ENCODE data around the gene ARHGEF25.
"Not testable (repeated sequence)": the region's sequence is repeated elsewhere in the genome, so short reads cannot be mapped to it uniquely, and the experiment has no call there.

The ARHGEF25 gene

GRCh38 chr12:57609101-57609780, 2.0 kb upstream of the ARHGEF25 start:
- no peak for DNase-seq (ENCODE audit: low spot score)

DNA sequence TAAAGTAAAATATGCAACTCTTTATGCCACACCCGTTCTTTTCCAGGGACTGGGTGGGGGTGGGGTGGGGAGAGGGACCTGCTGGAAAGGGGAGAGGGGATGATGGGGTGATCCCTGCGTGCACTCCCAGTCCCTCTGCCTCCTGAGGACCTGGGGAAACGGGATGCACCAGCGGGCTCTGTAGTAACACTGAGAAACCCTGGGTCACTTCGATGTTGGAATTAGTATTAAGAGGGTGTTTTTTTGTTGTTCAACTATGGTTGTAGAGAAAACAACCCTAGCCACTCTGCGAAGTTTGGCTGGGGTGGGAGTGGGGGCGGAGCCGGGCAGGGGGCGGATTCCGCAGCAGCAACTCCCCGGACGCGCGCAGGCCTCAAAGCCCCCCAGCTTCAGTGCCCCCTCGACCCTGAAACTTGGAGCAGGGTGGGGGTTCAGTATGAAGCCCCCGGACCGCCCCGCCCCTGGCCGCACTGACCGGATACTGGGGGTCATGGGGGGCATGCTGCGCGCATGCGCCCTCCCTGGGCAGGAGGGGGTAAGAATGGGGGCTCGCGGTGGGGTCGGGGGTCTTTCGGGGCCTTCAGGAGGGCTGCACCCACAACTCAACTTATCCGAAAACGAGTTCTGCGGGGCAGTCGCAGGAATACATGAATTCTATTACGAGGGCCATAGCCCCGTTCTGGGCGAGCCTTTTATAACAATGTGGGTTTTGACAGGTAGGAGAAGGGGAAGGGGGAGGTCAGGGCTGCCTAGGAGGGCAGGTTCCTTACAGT, 1.3 kb upstream of the ARHGEF25 start:
- DNase-seq (ENCODE audit: low spot score): no peak

- no peak for DNase-seq (ENCODE audit: low spot score)
Observed at GRCh38 chr12:57610554-57611107, 604 bp upstream of the ARHGEF25 start.

- no peak for DNase-seq (ENCODE audit: low spot score)
Observed at GRCh38 chr12:57611827-57612710, 834 bp downstream of the ARHGEF25 start.

DNA sequence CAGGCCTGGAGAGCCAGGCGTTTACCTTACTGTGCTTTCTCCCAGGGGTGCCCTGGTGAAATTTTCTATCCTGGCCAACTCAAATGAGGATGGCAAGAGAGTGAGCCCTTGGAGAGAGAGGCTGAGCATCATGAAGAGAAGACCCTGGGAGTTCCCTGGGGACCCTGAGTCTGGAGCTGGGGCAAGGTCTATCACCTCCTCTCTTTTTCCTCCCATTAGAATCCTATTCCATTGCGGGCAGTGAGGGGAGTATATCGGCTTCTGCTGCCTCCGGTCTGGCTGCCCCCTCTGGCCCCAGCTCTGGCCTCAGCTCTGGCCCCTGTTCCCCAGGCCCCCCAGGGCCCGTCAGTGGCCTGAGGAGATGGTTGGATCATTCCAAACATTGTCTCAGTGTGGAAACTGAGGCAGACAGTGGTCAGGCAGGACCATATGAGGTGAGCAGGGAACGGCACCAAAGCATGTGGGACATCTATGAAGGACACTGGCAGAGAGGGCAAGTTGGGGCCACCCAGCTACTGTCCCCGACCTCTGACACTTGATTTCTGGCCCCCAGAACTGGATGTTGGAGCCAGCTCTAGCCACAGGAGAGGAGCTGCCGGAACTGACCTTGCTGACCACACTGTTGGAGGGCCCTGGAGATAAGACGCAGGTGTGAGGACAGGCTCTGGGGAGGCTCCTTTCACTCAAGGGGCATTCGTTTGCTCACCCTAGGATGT, 1.6 kb downstream of the ARHGEF25 start:
- no peak for DNase-seq (ENCODE audit: low spot score)

DNA sequence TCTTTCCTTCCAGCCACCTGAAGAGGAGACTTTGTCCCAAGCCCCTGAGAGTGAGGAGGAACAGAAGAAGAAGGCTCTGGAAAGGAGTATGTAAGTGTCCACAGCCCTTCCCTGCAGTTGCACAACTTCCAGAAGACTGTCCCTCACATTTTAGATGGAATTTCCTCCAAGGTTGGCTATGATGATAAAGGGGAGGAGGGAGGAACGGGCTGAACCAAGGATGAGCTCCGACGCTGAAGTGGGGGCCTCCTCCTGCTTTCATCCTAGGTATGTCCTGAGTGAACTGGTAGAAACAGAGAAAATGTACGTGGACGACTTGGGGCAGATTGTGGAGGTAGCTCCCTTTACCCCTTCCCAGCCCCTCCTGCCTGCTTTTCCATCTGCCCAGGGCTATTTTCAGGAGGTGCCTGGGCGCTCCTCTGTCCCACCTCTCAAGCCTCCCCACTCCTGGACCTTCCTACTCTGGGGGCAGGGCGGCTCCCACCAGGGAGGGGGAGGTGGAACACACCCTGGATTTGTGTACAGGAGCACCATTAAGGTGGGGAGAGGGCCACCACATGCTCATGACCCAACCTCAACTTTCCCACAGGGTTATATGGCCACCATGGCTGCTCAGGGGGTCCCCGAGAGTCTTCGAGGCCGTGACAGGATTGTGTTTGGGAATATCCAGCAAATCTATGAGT, 2.3 kb downstream of the ARHGEF25 start:
- DNase-seq (ENCODE audit: low spot score): no peak

GRCh38 chr12:57614178-57614947, 3.1 kb downstream of the ARHGEF25 start:
- DNase-seq (ENCODE audit: low spot score): peak; percentile 32

- no peak for DNase-seq (ENCODE audit: low spot score)
Observed at GRCh38 chr12:57614948-57615500, 3.8 kb downstream of the ARHGEF25 start.

DNA sequence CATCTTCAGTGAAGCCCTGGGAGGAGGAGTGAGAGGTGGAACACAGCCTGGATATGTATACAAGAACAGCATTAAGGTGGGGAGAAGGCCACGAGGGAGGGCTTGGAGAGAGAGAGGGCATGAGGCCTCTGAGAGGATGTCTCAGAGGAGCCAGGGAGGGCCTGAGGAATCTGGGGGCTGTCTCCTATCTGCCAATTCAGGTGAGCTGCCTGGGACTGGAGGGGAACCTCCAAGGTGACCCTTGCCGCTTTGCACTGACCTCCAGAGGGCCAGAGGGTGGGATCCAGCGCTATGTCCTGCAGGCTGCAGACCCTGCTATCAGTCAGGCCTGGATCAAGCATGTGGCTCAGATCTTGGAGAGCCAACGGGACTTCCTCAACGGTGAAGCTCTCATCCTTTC, 4.4 kb downstream of the ARHGEF25 start:
- DNase-seq (ENCODE audit: low spot score): no peak

- no peak for DNase-seq (ENCODE audit: low spot score)
Observed at GRCh38 chr12:57616383-57617101, 5.3 kb downstream of the ARHGEF25 start.

DNA sequence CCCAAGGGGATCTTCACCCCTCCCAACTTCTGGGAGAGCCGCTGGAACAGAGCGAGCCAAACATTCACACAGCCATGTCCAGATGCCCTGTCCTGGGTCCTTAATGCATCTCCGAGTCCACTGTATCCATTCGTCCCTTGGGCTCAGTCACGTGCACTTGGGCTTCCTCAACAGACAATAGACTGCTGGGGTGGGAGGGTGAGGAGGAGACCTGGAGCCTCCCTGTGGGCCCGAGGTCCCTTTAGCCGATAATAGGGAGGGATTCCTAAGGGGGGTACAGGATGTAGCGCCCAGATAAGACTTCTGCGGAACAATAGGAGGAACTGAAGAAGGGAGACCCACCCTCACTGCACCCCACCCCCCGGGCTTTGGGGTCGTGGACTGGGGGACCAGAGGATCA, 6.7 kb downstream of the ARHGEF25 start:
- DNase-seq (ENCODE audit: low spot score): no peak

DNA sequence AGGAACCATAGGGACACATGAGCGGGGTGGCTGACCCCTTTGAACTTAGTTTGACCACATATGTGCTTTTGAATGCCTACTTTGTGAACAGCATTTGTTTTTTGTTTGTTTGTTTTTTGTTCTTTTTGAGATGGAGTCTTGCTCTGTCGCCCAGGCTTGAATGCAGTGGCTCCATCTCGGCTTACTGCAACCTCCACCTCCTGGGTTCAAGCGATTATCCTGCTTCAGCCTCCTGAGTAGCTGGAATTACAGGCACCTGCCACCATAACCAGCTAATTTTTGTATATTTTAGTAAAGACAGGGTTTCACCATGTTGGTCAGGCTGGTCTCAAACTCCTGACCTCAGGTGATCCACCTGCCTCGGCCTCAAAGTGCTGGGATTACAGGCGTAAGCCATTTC, 7.2 kb downstream of the ARHGEF25 start:
- DNase-seq (ENCODE audit: low spot score): not testable (repeated sequence)

- DNase-seq (ENCODE audit: low spot score): no peak
Observed at GRCh38 chr12:57618966-57619433, 7.8 kb downstream of the ARHGEF25 start.

DNA sequence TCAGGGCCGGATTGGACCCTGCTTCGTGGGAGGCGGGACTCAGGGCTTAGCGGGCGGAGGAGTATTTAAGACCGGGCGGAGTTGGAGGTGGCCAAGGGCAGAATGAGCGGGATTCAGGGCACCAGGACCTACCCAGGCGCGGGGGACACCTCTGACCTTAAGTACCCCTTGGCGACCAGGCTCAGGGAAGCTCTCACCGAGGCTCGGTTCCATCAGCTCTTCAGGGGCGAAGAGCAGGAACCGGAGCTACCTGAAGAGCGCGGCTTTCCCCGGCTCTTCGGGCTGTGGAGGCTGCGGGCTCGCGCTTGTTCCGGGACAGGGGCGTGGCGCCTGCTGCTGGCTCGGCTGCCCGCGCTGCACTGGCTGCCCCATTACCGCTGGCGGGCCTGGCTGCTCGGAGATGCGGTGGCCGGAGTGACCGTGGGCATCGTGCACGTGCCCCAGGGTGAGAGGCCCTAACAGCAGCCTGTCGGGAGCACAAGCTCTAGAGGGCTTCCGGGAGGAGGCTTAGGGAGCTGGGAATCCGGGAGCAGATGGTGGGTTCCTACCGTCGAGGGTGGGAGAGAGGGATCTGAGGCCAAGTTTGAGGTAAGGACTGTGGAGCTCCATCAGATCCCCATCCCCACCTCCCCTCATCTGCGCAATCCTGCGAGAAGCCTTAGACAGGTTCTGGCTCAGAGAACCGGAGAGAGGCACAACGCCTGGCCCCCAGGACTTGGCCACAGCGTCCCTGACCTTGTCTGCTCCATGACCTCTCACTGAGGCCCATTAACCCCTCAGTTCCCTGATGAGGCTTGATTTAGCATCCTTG, 8.4 kb downstream of the ARHGEF25 start:
- DNase-seq (ENCODE audit: low spot score): no peak

DNA sequence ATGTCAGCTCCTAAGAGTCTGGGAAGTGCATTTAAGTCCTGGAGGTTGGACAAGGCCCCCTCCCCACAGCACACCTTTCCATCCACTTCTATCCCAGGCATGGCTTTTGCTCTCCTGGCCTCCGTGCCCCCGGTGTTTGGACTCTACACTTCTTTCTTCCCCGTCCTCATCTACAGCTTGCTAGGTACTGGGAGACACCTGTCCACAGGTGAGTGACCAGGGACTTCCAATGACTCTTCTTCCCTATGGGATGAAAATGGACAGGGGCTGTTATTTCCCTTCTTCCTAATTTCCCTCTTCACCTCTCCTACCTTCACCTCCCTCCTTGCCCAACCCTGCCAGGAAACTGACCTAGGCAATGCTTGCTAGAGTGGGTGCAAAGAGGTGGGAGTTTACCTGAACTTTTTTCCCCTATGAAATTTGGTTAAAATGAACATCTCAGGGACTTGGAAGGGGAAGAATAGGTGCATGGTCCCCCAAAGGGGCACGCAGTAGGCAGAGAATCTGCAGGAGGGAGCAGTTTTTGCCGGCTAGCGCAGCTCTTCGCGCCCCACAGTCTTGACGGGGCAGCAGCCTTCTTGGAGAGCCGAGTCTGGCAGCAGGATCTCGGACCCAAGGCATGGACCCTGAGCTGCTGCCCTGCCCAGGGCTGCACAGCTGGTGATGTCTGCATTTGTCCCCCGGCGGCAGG, 9.2 kb downstream of the ARHGEF25 start:
- DNase-seq (ENCODE audit: low spot score): no peak

- DNase-seq (ENCODE audit: low spot score): no peak
Observed at GRCh38 chr12:57620936-57621496, 9.8 kb downstream of the ARHGEF25 start.

All from SW480 (cell line).